CD4-positive, alpha-beta T cell treated with Interleukin-12 subunit alpha and Interleukin-12 subunit beta, for 1 hour (primary cell): ENCODE results near the gene LAMC3.
"Not testable (repeated sequence)": the region's sequence is repeated elsewhere in the genome, so short reads cannot be mapped to it uniquely, and the experiment has no call there.

Experiments
- DNase-seq: peaks from one replicate; pipeline ENCODE4 v3.0.0-alpha.2; 2020

Gene LAMC3

GRCh38 chr9:130992682-130993032, 16.3 kb upstream of the LAMC3 start:
- no peak for DNase-seq

GRCh38 chr9:130993303-130994030, 15.5 kb upstream of the LAMC3 start:
- DNase-seq: no peak

- no peak for DNase-seq
Measured at GRCh38 chr9:130994135-130995085, 14.6 kb upstream of the LAMC3 start.

- DNase-seq: peak; percentile 2
Measured at GRCh38 chr9:130995086-130996011, 13.6 kb upstream of the LAMC3 start.

- no peak for DNase-seq
Measured at GRCh38 chr9:130996205-130996604, 12.8 kb upstream of the LAMC3 start.

GRCh38 chr9:130996676-130997394, 12.1 kb upstream of the LAMC3 start:
- no peak for DNase-seq

GRCh38 chr9:130997395-130997684, 11.6 kb upstream of the LAMC3 start:
- DNase-seq: no peak

GRCh38 chr9:130997925-130998596, 10.9 kb upstream of the LAMC3 start:
- peak; percentile 17 for DNase-seq

GRCh38 chr9:130998597-130999244, 10.3 kb upstream of the LAMC3 start:
- DNase-seq: no peak

- no peak for DNase-seq
Measured at GRCh38 chr9:130999245-130999623, 9.7 kb upstream of the LAMC3 start.

GRCh38 chr9:131000526-131000925, 8.4 kb upstream of the LAMC3 start:
- not testable (repeated sequence) for DNase-seq

- no peak for DNase-seq
Measured at GRCh38 chr9:131001021-131001420, 8.0 kb upstream of the LAMC3 start.

- DNase-seq: no peak
Measured at GRCh38 chr9:131001990-131002389, 7.0 kb upstream of the LAMC3 start.

- no peak for DNase-seq
Measured at GRCh38 chr9:131006601-131007000, 2.4 kb upstream of the LAMC3 start.

- DNase-seq: no peak
Measured at GRCh38 chr9:131008086-131008485, 888 bp upstream of the LAMC3 start.

GRCh38 chr9:131008563-131008908, 438 bp upstream of the LAMC3 start:
- no peak for DNase-seq

- DNase-seq: no peak
Measured at GRCh38 chr9:131010482-131011273, 1.7 kb downstream of the LAMC3 start.

- DNase-seq: no peak
Measured at GRCh38 chr9:131011274-131012022, 2.5 kb downstream of the LAMC3 start.

GRCh38 chr9:131012023-131012334, 3.0 kb downstream of the LAMC3 start:
- DNase-seq: no peak

- DNase-seq: no peak
Measured at GRCh38 chr9:131012396-131012917, 3.5 kb downstream of the LAMC3 start.
